IMR-90 (cell line): Measurements from ENCODE around the gene PRELID3B. TPM values are rescaled to one million over a fixed set of nuclear protein-coding genes. Genes with fewer than 3 reads are reported as not detected.

Experiments used
- ATAC-seq: fragments of 200-7000 bp; cut with Tn5 transposase; 2 replicates; pipeline ENCODE4 v1.9.1; 2020; ENCODE audit warnings: low read depth, mild to moderate bottlenecking, moderate library complexity
- BruUV-seq: library from RNA; stranded (reverse); fragments of 400-500 nt; replicated peaks from 2 replicates; lab custom pipeline; 2021; lab: Mats Ljungman, UMichigan
- CTCF ChIA-PET: fragments of 300-600 bp; formaldehyde crosslinking; extraction: SDS; loops from one replicate; lab custom pipeline; 2021; ENCODE audit warnings: antibody characterized with exemption; lab: Yijun Ruan, JAX
- POLR2A ChIA-PET: fragments of 300-600 bp; sonication (Branson Sonifier 250); formaldehyde crosslinking; loops from one replicate; lab custom pipeline; 2022; ENCODE audit warnings: antibody characterized with exemption; ENCODE audit not compliant: unreplicated experiment; lab: Charles Lee
- DNase-seq: peaks from one replicate; pipeline ENCODE4 v3.0.0; 2013
- H2AFZ ChIP-seq: replicated peaks from 2 replicates; pipeline ENCODE3; 2013; ENCODE audit warnings: low read length, mild to moderate bottlenecking; ENCODE audit not compliant: poor library complexity
- H2AK5ac ChIP-seq: 2 replicates; pipeline ENCODE4 v1.6.1; 2013; ENCODE audit warnings: low read depth, low read length, inconsistent platforms
- H2AK9ac ChIP-seq: replicated peaks from 2 replicates; pipeline ENCODE3; 2013; ENCODE audit warnings: mild to moderate bottlenecking, low read depth, low read length, moderate library complexity; ENCODE audit not compliant: poor library complexity
- H2BK120ac ChIP-seq: 2 replicates; pipeline ENCODE4 v1.6.1; 2013; ENCODE audit warnings: low read depth, low read length, inconsistent platforms
- H2BK15ac ChIP-seq: 3 replicates; pipeline ENCODE4 v1.6.1; 2013; ENCODE audit warnings: low read depth, low read length, inconsistent platforms
- H2BK20ac ChIP-seq: 2 replicates; pipeline ENCODE4 v1.6.1; 2013; ENCODE audit warnings: low read depth, mild to moderate bottlenecking, inconsistent platforms, low read length, moderate library complexity
- H2BK5ac ChIP-seq: 2 replicates; pipeline ENCODE4 v1.6.1; 2013; ENCODE audit warnings: mild to moderate bottlenecking, low read depth, low read length, inconsistent platforms; ENCODE audit not compliant: poor library complexity, severe bottlenecking
- H3K14ac ChIP-seq: replicated peaks from 2 replicates; pipeline ENCODE4 v1.6.1; 2013; ENCODE audit warnings: low read depth, low read length, inconsistent platforms
- H3K18ac ChIP-seq: 2 replicates; pipeline ENCODE4 v1.6.1; 2013; ENCODE audit warnings: low read depth, low read length, control low read depth
- H3K23ac ChIP-seq: 2 replicates; pipeline ENCODE4 v1.6.1; 2013; ENCODE audit warnings: low read depth, low read length, inconsistent platforms
- H3K27ac ChIP-seq: 2 replicates; pipeline ENCODE4 v1.5.1; 2013; ENCODE audit warnings: mild to moderate bottlenecking, control low read depth, low read length; ENCODE audit not compliant: insufficient read depth
- H3K27me3 ChIP-seq: 2 replicates; pipeline ENCODE4 v1.6.1; 2013; ENCODE audit warnings: low read length; ENCODE audit not compliant: control insufficient read depth, insufficient read depth
- H3K36me3 ChIP-seq: 2 replicates; pipeline ENCODE4 v1.6.1; 2013; ENCODE audit warnings: low read length, mixed read lengths; ENCODE audit not compliant: control insufficient read depth, insufficient read depth
- H3K4ac ChIP-seq: 2 replicates; pipeline ENCODE4 v1.6.1; 2013; ENCODE audit warnings: low read depth, low read length, inconsistent platforms
- H3K4me1 ChIP-seq: 2 replicates; pipeline ENCODE4 v1.6.1; 2013; ENCODE audit warnings: low read length, mixed read lengths; ENCODE audit not compliant: control insufficient read depth, insufficient read depth
- H3K4me2 ChIP-seq: 2 replicates; pipeline ENCODE4 v1.6.1; 2013; ENCODE audit warnings: low read depth, mild to moderate bottlenecking, control low read depth, low read length, moderate library complexity
- H3K4me3 ChIP-seq: 2 replicates; pipeline ENCODE4 v1.5.1; 2013; ENCODE audit warnings: low read depth, mild to moderate bottlenecking, control low read depth, low read length, moderate library complexity; ENCODE audit not compliant: insufficient read depth
- H3K56ac ChIP-seq: 2 replicates; pipeline ENCODE4 v1.6.1; 2013; ENCODE audit warnings: low read length, inconsistent platforms; ENCODE audit not compliant: insufficient read depth; ENCODE audit errors: extremely low read depth
- H3K79me1 ChIP-seq, 2 experiments: 2 replicates each; pipeline ENCODE4 v1.6.1; 2013; ENCODE audit warnings: low read length in 2 of 2, inconsistent platforms in 1 of 2, low read depth in 1 of 2
- H3K9ac ChIP-seq: 2 replicates; pipeline ENCODE4 v1.6.1; 2013; ENCODE audit warnings: low read depth, low read length, control low read depth
- H3K9me1 ChIP-seq: 2 replicates; pipeline ENCODE4 v1.6.1; 2013; ENCODE audit warnings: low read length, inconsistent platforms; ENCODE audit not compliant: insufficient read depth
- H3K9me3 ChIP-seq: 2 replicates; pipeline ENCODE4 v1.6.1; 2013; ENCODE audit warnings: low read length; ENCODE audit not compliant: control insufficient read depth, insufficient read depth
- H4K20me1 ChIP-seq: 2 replicates; pipeline ENCODE4 v1.6.1; 2013; ENCODE audit warnings: low read length, inconsistent platforms; ENCODE audit not compliant: insufficient read depth
- H4K5ac ChIP-seq: 2 replicates; pipeline ENCODE4 v1.6.1; 2013; ENCODE audit warnings: mild to moderate bottlenecking, low read depth, low read length, control low read depth
- H4K8ac ChIP-seq, 2 experiments: 2 replicates each; pipeline ENCODE4 v1.6.1; 2013; ENCODE audit warnings: low read depth in 2 of 2, low read length in 2 of 2, control low read depth in 1 of 2, inconsistent platforms in 1 of 2
- H4K91ac ChIP-seq: 2 replicates; pipeline ENCODE4 v1.6.1; 2013; ENCODE audit warnings: low read depth, low read length, inconsistent platforms; ENCODE audit not compliant: insufficient read depth
- BHLHE40 ChIP-seq: fragments of 150-350 bp; IDR thresholded peaks from 2 replicates; pipeline ENCODE4 v1.6.1; 2016; ENCODE audit warnings: mild to moderate bottlenecking, low read depth, low read length
- CEBPB ChIP-seq: IDR thresholded peaks from 2 replicates; pipeline ENCODE4 v1.6.1; 2012; ENCODE audit warnings: low read depth, low read length, improper control_type of control experiment
- CHD1 ChIP-seq: IDR thresholded peaks from 2 replicates; pipeline ENCODE4 v1.6.1; 2012; ENCODE audit warnings: low read depth, low read length, improper control_type of control experiment
- ELK1 ChIP-seq: fragments of 150-350 bp; IDR thresholded peaks from 2 replicates; pipeline ENCODE4 v1.6.1; 2016; ENCODE audit warnings: low read depth, mild to moderate bottlenecking, low read length, moderate library complexity, borderline replicate concordance
- FOS ChIP-seq: fragments of 150-350 bp; IDR thresholded peaks from 2 replicates; pipeline ENCODE4 v1.6.1; 2016; ENCODE audit warnings: low read depth, low read length
- MAFK ChIP-seq: IDR thresholded peaks from 2 replicates; pipeline ENCODE4 v1.6.1; 2012; ENCODE audit warnings: low read depth, low read length, improper control_type of control experiment
- MAZ ChIP-seq: IDR thresholded peaks from 2 replicates; pipeline ENCODE4 v1.6.1; 2012; ENCODE audit warnings: low read depth, mild to moderate bottlenecking, low read length, improper control_type of control experiment, moderate library complexity, borderline replicate concordance
- MXI1 ChIP-seq: IDR thresholded peaks from 2 replicates; pipeline ENCODE4 v1.6.1; 2012; ENCODE audit warnings: low read depth, mild to moderate bottlenecking, low read length, moderate library complexity, borderline replicate concordance
- NFE2L2 ChIP-seq: fragments of 150-350 bp; IDR thresholded peaks from 2 replicates; pipeline ENCODE4 v1.6.1; 2016; ENCODE audit warnings: low read depth, mild to moderate bottlenecking, low read length
- POLR2A ChIP-seq: IDR thresholded peaks from 2 replicates; pipeline ENCODE4 v1.6.1; 2012; ENCODE audit warnings: mild to moderate bottlenecking, low read depth, low read length
- RAD21 ChIP-seq: IDR thresholded peaks from 2 replicates; pipeline ENCODE4 v1.6.1; 2012; ENCODE audit warnings: low read length, improper control_type of control experiment
- RCOR1 ChIP-seq: IDR thresholded peaks from 2 replicates; pipeline ENCODE4 v1.6.1; 2012; ENCODE audit warnings: mild to moderate bottlenecking, low read length, improper control_type of control experiment; ENCODE audit not compliant: insufficient replicate concordance
- RFX5 ChIP-seq: IDR thresholded peaks from 2 replicates; pipeline ENCODE4 v1.8.0; 2012; ENCODE audit warnings: low read depth, mild to moderate bottlenecking, low read length, moderate library complexity
- SMC3 ChIP-seq: fragments of 150-350 bp; IDR thresholded peaks from 2 replicates; pipeline ENCODE4 v1.6.1; 2016; ENCODE audit warnings: low read depth, mild to moderate bottlenecking, antibody characterized with exemption, low read length, moderate library complexity
- USF2 ChIP-seq: fragments of 150-350 bp; IDR thresholded peaks from 2 replicates; pipeline ENCODE4 v1.6.1; 2017; ENCODE audit warnings: mild to moderate bottlenecking, antibody characterized with exemption, low read length, low read depth
- WGBS, 2 experiments: methylation state at CpG; one replicate each; pipeline versions ENCODE4 v1.1.5 to v1.1.7; 2013; ENCODE audit warnings: missing lambda C conversion rate in 2 of 2; ENCODE audit not compliant: insufficient read length in 1 of 2; ENCODE audit errors: extremely low coverage in 2 of 2; 5-methylcytosine and 5-hydroxymethylcytosine counted together
- dilution Hi-C: fragments of 300-500 bp; cut with HindIII; formaldehyde crosslinking; loops from one replicate; pipeline ENCODE4 v1.14.3; 2018; ENCODE audit warnings: low sequenced_read_pairs; ENCODE audit not compliant: unreplicated experiment
- in situ Hi-C: fragments of 300-500 bp; cut with MboI; formaldehyde crosslinking; loops from 3 replicates; pipeline ENCODE4 v1.14.3; 2019; ENCODE audit warnings: low sequenced_read_pairs, inconsistent platforms, mixed read lengths
- intact Hi-C: fragments of 100-400 bp; cut with micrococcal nuclease; formaldehyde crosslinking; loops from 2 replicates; pipeline ENCODE4 v1.10.0; 2022
- polyA plus RNA-seq, 3 experiments: library from polyadenylated mRNA; depleted of rRNA; stranded (reverse); fragments of >200 nt; gene quantifications; 2 replicates each; pipeline ENCODE4 v1.2.3, GENCODE V29; 2012; ENCODE audit warnings: low replicate concordance in 1 of 3
- total RNA-seq: library from RNA; depleted of rRNA; stranded (reverse); fragments of >200 nt; gene quantifications from 2 replicates; pipeline ENCODE4 v1.2.3, GENCODE V29; 2012
- TF ChIP-seq, protein P1 (sequence below): conservative IDR thresholded peaks from 2 replicates; pipeline ENCODE4 v1.5.1; 2012; ENCODE audit warnings: mild to moderate bottlenecking, low read depth, low read length, improper control_type of control experiment

Gene PRELID3B
- total and polyA plus RNA-seq, 2 of the 4 experiments (the other 2 are of a cell fraction) = 24.8 to 41.9 TPM

GRCh38 chr20:58997141-58997770, 45.3 kb downstream of the PRELID3B start:
- no peak overlapping the region for H4K5ac ChIP-seq
- H2BK20ac ChIP-seq = no peak overlapping the region
- ATAC-seq = no peak
- H3K56ac ChIP-seq = no peak overlapping the region
- POLR2A ChIA-PET = no interaction called here
- no peak overlapping the region for H2AK9ac ChIP-seq
- no peak overlapping the region for H4K8ac ChIP-seq
- TF ChIP-seq MAFK (no peak), ELK1 (no peak), POLR2A (no peak), MAZ (no peak), USF2 (no peak), BHLHE40 (no peak), MXI1 (no peak), RAD21 (no peak), RFX5 (no peak), CHD1 (no peak), RCOR1 (no peak), FOS (no peak), CEBPB (no peak), SMC3 (no peak), NFE2L2 (no peak)
- TF ChIP-seq, protein P1, sequence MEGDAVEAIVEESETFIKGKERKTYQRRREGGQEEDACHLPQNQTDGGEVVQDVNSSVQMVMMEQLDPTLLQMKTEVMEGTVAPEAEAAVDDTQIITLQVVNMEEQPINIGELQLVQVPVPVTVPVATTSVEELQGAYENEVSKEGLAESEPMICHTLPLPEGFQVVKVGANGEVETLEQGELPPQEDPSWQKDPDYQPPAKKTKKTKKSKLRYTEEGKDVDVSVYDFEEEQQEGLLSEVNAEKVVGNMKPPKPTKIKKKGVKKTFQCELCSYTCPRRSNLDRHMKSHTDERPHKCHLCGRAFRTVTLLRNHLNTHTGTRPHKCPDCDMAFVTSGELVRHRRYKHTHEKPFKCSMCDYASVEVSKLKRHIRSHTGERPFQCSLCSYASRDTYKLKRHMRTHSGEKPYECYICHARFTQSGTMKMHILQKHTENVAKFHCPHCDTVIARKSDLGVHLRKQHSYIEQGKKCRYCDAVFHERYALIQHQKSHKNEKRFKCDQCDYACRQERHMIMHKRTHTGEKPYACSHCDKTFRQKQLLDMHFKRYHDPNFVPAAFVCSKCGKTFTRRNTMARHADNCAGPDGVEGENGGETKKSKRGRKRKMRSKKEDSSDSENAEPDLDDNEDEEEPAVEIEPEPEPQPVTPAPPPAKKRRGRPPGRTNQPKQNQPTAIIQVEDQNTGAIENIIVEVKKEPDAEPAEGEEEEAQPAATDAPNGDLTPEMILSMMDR = no peak
- intact Hi-C loops (no loop called here), dilution Hi-C loops (no loop called here), in situ Hi-C loops (no loop called here)
- H3K9me3 ChIP-seq = no peaks in the 10 kb centered on the region
- no peaks in the 10 kb centered on the region for H3K27me3 ChIP-seq
- BruUV-seq = no TSS peak
- peaks cover 55% of the 10 kb centered on the region for H3K36me3 ChIP-seq
- H2AK5ac ChIP-seq = no peak overlapping the region
- no peak overlapping the region for H2BK120ac ChIP-seq
- no peak overlapping the region for H2BK15ac ChIP-seq
- H4K91ac ChIP-seq = no peak overlapping the region
- no peak overlapping the region for H3K14ac ChIP-seq
- 98% methylated on average over 7 of the region's 24 CpGs; no CpG with 5 or more reads in 1 of the 2 experiments for WGBS, 2 experiments
- DNase-seq = no peak
- no peak overlapping the region for H2BK5ac ChIP-seq
- H2AFZ ChIP-seq = no peak overlapping the region
- peaks cover 17% of the 10 kb centered on the region for H3K9me1 ChIP-seq
- 0 out of 2 replicates have a peak, but pooled peaks cover 3% of the 10 kb centered on the region for H3K4me1 ChIP-seq
- H3K27ac ChIP-seq = no peak overlapping the region
- H3K23ac ChIP-seq = no peak overlapping the region
- no peak overlapping the region for H3K4me2 ChIP-seq
- H3K9ac ChIP-seq = no peak overlapping the region
- H3K4me3 ChIP-seq = no peak overlapping the region
- no peak overlapping the region for H3K4ac ChIP-seq
- peaks cover 8 to 32% of the 10 kb centered on the region in 2 experiments; a peak in 2 of 4 replicates for H3K79me1 ChIP-seq
- no peak overlapping the region for H3K18ac ChIP-seq
- peaks cover 11% of the 10 kb centered on the region for H4K20me1 ChIP-seq
- CTCF ChIA-PET = no interaction called here
